ENCODE measurements around the gene TSKS. TPM values are rescaled to one million over a fixed set of nuclear protein-coding genes. Genes with fewer than 3 reads are reported as not detected.

TSKS gene
- total RNA-seq, 1 donor from 2014 or later, result not detected

- Histone ChIP-seq H3K36me3 (no peaks in the 10 kb centered on the region), H3K9me3 (no peaks in the 10 kb centered on the region), H3K27ac (peak overlapping the region; percentile 80 to 87), H3K27me3 (no peaks in the 10 kb centered on the region), H3K4me1 (peaks cover 10 to 16% of the 10 kb centered on the region in 2 donors), H3K4me3 (peak overlapping the region; percentile 73 to 82)
- peak; percentile 99 to 100 for DNase-seq (ENCODE audit: low spot score in 2 of 2)
- intact Hi-C loops (cut with DNase I), result loop anchor here (1.0 to 5.0 kb wide), 8 partner anchors 47 to 279 kb away; partner anchors contain the start of genes FUZ, PRR12, RPL13A and RRAS
- TF ChIP-seq CTCF (IDR thresholded peaks at IDR 0.05), result no peak
Measured at GRCh38 chr19:49766007-49766929, 3.2 kb upstream of the TSKS start.

DNA sequence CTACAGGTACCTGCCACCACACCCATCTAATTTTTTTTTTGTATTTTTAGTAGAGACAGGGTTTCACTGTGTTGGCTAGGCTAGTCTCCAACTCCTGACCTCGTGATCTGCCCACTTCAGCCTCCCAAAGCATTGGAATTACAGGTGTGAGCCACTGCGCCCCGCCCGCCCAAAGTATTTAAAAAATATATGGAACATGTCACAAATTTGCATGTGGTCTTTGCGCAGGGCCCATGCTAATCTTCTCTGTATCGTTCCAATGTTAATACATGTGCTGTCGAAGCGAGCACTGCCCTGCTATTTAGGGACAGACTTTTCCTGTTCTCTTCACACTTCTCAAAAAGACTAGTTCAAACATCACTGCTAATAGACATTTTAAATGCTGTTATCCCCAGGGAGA, 1.2 kb upstream of the TSKS start:
- no peaks in the 10 kb centered on the region for H3K27me3 ChIP-seq
- H3K4me3 ChIP-seq, result no peak overlapping the region
- intact Hi-C loops (cut with DNase I), result no loop called here
- DNase-seq (ENCODE audit: low spot score in 2 of 2), result no peak
- no peaks in the 10 kb centered on the region for H3K9me3 ChIP-seq
- TF ChIP-seq CTCF (IDR thresholded peaks at IDR 0.05), result no peak
- H3K4me1 ChIP-seq, result peaks cover 10 to 16% of the 10 kb centered on the region in 2 donors
- peak overlapping the region in 1 of 2 donors; percentile 87 for H3K27ac ChIP-seq
- H3K36me3 ChIP-seq, result no peaks in the 10 kb centered on the region

DNA sequence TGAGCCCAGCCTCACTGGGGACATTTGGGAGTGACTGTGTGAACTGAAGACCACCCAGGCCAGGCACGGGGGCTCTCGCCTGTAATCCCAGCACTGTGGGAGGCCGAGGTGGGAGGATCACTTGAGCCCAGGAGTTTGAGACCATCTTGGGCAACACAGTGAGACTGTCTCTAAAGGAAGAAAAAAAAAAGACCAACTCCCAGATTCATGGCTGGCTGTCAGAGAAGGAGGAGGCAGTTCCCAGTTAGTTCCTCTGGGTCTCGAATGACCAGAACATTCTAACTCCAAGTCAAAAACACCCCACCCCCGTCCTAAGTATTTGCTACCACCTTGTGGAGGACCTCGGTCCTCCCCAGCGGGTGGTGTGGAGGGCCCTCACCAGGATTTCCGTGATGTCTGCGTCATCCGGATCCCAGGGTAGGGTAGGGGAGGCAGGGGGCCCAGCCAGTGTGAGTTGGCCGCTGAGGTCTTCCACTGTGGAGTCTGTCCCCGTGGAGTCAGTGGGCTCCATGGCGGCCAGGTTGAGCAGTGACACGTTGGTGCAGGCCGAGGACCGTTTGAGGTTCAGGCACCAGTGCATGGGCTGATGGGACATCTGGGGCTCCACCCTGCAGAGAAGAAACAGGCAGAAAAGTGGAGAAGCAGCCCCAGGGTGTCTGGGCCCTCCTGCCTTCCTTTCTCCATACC, 1.3 kb downstream of the TSKS start:
- no peaks in the 10 kb centered on the region for H3K36me3 ChIP-seq
- peaks cover 0 to 3% of the 10 kb centered on the region in 2 donors for H3K4me1 ChIP-seq
- intact Hi-C loops (cut with DNase I), result no loop called here
- DNase-seq (ENCODE audit: low spot score in 2 of 2), result no peak
- no peak overlapping the region for H3K4me3 ChIP-seq
- no peaks in the 10 kb centered on the region for H3K27me3 ChIP-seq
- H3K27ac ChIP-seq, result peak overlapping the region; percentile 3 to 33
- peak in 1 of 3 experiments; percentile 7 for TF ChIP-seq CTCF (IDR thresholded peaks at IDR 0.05)
- H3K9me3 ChIP-seq, result no peaks in the 10 kb centered on the region

DNA sequence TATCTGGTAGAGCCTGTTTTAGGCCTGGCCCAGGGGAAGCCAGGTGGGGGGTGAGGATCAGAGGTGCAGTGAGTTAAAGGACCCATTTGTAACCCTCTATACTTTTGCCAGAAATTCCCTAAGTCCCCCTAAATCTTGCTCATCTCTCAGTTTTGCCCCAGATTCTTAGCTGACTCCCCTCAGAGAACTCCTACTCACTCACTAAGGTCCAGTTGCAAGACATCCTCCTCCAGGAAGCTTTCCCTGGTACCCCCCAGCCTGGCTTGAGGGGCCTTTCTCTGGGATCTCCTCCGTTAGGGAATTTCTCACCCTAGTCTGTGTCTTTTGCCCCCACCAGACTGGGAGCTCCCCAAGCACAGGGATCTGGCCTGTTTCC, 1.9 kb downstream of the TSKS start:
- DNase-seq (ENCODE audit: low spot score in 2 of 2), result no peak
- intact Hi-C loops (cut with DNase I), result no loop called here
- no peak overlapping the region for H3K4me3 ChIP-seq
- H3K27me3 ChIP-seq, result no peaks in the 10 kb centered on the region
- H3K4me1 ChIP-seq, result peaks cover 0 to 3% of the 10 kb centered on the region in 2 donors
- H3K9me3 ChIP-seq, result peaks cover 0 to 3% of the 10 kb centered on the region in 2 donors
- TF ChIP-seq CTCF (IDR thresholded peaks at IDR 0.05), result no peak
- H3K36me3 ChIP-seq, result no peaks in the 10 kb centered on the region
- H3K27ac ChIP-seq, result peak overlapping the region; percentile 3 to 33

DNA sequence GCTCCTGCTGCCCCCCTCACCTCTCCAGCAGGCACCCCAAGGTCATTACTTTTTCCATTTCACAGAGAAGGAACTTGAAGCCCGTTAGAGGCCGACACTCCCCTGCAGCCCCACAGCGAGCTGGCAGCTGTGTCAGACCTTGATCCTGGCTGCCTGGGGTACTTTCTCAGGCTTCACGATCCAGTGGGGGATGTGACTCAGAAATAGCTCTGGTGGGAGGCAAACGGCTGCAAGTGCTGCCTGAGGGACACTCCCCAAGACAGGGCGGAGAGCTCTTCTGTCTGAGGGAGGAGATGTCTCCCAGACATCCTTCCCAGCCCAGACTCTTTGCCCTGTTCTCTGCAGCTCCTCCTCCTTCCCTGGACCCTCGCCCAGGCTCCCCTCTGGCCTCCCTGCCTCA, 4.8 kb downstream of the TSKS start:
- Histone ChIP-seq H3K36me3 (no peaks in the 10 kb centered on the region), H3K4me1 (no peaks in the 10 kb centered on the region), H3K27ac (no peak overlapping the region), H3K4me3 (no peak overlapping the region), H3K9me3 (peaks cover 0 to 14% of the 10 kb centered on the region in 2 donors), H3K27me3 (no peaks in the 10 kb centered on the region)
- intact Hi-C loops (cut with DNase I), result no loop called here
- DNase-seq (ENCODE audit: low spot score in 2 of 2), result no peak
- no peak for TF ChIP-seq CTCF (IDR thresholded peaks at IDR 0.05)

Measured in ascending aorta (tissue), 2 donors.